HG03439 (cell line): ENCODE results near the gene CAPN12.
"Not testable (repeated sequence)": the region's sequence is repeated elsewhere in the genome, so short reads cannot be mapped to it uniquely, and the experiment has no call there.

ENCODE experiments used
- ATAC-seq: cut with Tn5 transposase; IDR thresholded peaks from one replicate; pipeline ENCODE4 v1.9.1; 2021; ENCODE audit warnings: mild to moderate bottlenecking, moderate library complexity; ENCODE audit not compliant: unreplicated experiment

The CAPN12 gene, protein sequence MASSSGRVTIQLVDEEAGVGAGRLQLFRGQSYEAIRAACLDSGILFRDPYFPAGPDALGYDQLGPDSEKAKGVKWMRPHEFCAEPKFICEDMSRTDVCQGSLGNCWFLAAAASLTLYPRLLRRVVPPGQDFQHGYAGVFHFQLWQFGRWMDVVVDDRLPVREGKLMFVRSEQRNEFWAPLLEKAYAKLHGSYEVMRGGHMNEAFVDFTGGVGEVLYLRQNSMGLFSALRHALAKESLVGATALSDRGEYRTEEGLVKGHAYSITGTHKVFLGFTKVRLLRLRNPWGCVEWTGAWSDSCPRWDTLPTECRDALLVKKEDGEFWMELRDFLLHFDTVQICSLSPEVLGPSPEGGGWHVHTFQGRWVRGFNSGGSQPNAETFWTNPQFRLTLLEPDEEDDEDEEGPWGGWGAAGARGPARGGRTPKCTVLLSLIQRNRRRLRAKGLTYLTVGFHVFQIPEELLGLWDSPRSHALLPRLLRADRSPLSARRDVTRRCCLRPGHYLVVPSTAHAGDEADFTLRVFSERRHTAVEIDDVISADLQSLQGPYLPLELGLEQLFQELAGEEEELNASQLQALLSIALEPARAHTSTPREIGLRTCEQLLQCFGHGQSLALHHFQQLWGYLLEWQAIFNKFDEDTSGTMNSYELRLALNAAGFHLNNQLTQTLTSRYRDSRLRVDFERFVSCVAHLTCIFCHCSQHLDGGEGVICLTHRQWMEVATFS

DNA sequence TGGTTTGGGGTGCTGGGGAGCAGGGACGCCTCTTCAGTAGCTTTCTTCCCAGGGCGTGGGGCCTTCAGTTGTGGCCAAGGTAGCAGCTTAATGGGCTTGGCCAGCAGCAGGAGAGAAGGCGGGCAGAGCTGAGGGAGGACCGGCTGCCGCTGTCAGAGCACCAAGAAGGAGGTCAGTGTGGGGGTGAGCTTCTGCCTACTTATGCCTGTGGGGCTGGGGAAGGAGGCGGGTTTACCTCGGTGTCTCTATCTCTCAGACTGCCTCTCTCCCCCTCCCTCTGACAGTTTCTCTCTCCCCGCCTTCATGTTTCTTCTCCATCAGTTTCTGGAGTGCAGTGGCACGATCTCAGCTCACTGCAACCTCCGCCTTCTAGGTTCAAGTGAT lies at the start of gene CAPN12:
TSS of gene CAPN12 (minus strand) at position 177 of the 384 bp plus-strand sequence. CDS start 309 bp downstream, outside the sequence.
- no peak for ATAC-seq

DNA sequence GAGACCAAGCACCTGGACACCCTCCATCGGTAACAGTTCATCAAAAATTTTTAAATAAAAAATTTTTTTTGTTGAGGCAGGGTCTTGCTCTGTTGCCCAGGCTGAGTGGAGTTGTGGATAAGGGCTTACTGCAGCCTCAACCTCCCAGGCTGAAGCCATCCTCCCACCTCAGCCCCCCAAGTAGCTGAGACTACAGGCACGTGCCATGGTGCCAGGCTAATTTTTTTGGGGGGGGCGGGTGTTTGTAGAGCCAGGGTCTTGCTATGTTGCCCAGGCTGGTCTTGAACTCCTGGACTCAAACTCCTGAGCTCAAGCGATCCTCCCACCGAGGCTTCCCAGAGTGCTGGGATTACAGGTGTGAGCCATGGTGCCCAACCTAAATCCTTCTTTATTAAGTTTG lies 49.4 kb upstream of the CAPN12 start:
- ATAC-seq: no peak

DNA sequence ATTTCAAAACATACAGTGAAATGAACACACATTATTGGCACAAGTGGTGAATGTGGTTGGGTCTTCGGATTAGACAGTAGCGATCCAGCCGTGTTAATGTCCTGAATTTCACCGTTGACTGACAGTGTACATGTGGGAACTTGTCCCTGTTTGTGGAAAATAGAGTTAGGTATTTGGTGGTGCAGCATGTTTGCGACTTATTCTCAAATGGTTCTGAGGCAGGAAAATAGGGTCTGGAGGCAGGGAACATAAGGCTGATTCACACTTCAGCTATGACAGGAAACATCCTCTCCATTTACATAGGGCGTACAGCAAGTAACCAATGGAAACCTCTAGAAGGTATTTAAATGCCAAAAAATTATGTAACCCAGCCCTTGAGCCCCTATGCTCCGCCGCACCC lies 48.9 kb upstream of the CAPN12 start:
- ATAC-seq: no peak

DNA sequence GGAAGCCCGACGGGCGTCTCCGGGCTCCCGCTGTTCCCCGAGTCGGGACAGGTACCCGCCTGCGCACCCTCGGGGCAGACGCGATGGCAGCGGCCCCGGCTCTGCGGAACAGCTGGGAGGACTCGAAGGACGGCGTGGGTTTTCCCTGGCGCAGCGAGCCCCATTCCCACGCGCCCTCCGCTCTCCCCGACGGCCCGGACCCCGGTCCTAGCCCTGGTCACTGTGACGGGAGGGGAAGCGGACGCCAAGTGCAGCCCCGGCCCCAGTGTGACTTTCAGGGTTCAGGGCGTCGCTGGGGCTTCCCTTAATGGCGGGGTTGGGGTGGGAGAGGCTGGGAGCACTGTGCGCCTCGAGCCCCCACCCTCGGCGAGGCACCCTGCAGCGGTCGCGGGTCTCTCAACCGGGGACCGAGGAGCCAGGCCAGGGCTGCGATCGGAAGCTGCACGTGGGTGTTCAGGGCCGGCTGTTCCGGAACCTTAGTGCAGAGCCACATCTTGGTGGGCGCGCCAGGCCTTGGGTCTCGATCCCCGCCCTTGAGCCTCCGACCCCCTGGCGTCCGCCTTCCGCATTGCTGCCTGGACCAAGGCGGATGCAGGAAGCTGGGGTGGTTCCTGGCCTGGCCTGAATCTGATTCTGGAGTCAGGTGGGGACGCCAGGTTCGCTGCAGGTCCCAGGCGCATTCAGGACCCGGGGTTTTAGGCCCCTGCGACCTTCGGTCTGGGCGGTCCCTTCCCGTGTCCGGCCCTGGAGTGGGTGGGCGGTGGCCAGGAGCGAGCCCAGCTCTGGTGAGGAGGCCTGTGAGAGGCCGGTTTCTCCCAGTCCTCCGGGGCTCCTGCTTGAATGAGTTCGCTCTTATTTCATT lies 48.2 kb upstream of the CAPN12 start:
- ATAC-seq: no peak

DNA sequence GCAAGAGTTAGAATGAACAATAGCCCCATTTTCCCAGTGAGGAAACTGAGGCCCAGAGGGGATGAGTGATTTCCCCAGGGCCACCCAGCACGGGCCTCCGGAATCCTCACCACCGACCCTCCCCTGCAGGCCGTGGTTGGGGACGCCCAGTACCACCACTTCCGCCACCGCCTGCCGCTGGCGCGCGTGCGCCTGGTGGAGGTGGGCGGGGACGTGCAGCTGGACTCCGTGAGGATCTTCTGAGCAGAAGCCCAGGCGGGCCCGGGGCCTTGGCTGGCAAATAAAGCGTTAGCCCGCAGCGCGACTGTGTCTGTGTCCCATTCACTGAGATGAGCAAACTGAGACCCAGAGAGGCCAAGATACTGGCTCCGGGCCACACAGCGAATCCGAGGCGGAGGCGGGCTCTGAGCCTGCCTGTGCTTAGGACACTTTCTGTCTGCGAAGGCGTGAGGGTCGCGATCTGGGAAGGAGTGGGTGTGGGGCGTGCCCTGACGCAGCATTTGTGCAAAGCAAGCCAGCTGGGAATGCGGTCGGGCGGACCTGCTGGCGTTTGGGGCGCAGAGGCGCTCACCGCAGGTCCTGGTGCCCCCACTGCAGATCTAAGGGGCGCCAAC lies 47.3 kb upstream of the CAPN12 start:
- not testable (repeated sequence) for ATAC-seq

DNA sequence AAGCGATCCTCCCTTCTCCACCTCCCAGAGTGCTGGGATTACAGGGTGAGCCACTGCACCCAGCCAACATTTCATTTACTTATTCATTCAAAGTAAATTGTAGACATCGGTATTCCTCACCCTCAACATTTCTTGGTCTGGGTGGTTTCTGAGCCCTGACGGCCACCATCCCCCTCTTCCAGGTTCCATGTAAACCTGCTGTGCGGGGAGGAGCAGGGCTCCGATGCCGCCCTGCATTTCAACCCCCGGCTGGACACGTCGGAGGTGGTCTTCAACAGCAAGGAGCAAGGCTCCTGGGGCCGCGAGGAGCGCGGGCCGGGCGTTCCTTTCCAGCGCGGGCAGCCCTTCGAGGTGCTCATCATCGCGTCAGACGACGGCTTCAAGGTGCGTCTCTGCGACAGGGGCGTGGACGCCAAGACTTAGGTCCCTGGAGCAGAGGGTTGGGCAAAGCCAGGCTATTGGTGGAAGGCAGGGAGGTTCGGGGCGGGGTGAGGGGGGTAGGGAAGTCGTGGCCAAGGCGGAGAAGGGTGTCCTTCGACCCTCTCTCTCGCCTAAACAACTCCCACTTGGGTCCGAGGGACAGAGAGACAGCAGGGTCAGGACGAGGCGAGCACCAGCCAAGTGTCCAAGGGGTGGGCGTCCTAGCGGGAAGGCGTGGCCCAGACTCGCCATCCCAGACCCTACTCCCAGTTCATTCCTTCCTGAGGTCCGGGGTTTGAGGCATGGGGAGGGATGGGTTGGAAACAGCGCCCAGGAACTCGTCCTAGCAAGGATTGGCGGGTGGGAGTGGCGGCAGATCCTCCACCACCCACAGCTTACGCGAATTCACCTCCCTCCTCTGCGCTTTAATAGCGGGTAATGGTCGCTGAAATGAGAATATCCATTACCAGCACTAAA lies 46.5 kb upstream of the CAPN12 start:
- ATAC-seq: not testable (repeated sequence)

DNA sequence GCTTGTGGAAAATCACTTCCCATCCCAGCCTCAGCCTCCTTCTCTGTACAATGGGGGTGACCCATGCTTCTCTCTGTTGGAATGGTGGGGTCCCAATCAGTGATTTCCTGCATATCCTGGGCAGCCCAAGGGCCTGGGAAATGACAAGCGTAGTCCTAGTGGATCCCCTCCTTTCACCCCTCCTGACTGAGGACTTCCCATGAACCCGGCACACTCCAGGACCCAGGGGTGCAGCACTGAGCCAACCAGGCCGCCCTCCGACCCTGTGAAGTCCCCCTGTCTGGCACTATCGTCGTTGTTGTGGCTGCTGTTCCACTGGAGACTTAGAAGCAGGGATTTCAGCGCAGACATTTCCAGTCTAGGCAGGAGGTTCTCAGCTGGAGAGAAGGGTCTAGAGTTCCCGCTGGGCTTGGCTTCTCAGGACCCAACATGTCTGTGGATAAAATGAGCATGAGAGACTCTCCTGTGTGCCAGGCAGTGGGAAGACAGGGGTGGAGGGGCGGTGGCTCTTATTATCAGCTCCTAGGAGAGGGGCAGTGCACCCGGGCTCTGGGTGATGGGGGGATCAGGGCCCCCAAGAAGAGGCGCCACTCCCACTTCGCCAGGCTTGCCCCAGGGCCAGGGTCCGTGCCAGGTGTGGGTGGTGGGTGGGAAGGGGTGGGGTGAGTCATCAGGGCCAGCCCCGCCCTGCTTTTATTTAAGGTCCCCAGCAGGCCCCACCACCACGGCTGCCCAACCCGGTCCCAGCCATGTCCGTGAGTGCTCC lies 44.4 kb upstream of the CAPN12 start, which contains the start of gene LGALS7B:
TSS of gene LGALS7B (plus strand) at position 723 of the 766 bp plus-strand sequence. CDS start at position 750, 27 bp downstream.
- ATAC-seq: no peak

DNA sequence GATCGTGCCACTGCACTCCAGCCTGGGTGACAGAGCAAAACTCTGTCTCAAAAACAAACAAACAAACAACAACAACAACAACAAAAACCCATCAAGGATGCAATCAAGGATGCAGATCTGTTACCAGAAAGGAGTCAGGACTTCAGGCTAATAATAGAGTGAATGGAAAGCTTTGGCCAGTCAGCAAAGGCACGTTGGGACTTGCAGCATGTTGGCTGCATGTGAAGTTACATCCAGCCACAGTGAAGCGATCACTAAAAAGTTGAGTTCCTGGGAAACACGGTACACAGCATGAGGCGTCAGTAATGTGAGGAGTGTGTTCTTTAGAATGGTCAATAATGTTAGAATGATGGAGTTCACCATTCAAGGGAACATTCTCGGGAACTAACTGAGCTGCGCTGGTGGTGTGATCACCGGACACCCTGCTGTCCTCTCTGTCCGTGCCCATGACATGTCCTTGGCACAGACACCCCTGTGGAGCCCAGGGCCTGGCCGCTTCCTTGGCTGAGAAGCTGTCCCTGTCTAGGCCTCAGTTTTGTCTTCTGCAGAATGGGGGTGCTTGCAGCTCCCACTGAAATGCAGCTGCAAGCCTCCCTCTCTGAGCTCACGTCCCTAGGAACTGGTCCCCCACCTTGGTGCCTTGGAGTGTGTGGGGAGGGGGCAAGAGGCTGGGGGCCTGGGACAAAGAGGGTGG lies 42.4 kb upstream of the CAPN12 start:
- ATAC-seq: no peak

DNA sequence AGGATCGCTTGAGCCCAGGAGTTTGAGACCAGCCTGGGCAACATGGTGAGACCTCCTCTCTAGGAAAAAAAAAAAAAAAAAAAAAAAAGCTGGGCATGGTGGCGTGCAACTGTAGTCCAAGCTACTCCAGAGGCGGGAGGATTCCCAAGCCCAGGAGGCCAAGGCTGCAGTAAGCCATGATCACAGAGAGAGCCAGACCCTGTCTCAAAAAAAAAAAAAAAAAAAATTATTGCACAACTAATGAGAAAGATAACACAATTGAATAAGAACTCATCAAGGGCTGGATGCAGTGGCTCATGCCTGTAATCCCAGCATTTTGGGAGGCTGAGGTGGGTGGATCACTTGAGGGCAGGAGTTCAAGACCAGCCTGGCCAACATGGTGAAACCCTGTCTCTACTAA lies 41.8 kb upstream of the CAPN12 start:
- not testable (repeated sequence) for ATAC-seq

DNA sequence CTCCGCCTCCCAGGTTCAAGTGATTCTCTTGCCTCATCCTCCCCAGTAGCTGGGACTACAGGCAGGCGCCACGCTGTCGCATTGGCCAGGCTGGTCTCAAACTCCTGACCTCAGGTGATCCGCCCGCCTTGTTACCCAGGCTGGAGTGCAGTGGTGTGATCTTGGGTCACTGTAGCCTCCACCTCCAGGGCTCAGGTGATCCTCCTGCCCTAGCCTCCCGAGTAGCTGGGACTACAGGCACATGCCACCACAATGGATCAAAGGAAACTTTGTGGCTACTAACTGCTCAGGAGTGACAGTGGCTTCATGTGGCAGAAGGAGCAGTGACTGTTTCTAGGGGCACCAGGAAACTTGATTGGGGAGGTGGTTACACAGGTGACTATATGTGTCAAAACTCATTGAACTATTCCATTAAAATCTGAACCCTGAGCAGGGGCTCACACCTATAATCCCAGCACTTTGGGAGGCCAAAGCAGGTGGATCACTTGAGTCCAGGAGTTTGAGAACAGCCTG lies 41.0 kb upstream of the CAPN12 start:
- ATAC-seq: no peak

DNA sequence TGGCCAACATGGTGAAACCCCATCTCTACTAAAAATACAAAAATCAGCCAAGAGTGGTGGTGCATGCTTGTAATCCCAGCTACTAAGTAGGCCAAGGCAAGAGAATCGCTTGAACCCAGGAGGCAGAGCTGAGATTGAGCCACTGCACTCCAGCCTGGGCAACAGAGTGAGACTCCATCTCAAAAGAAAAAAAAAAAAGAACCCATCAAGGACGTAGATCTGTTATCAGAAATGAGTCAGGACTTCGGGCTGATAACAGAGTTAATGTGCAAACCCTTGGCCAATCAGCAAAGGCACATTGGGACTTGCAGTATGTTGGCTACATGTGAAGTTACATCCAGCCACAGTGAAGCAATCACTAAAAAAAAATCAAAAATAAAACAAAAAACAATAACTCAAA lies 40.0 kb upstream of the CAPN12 start:
- no peak for ATAC-seq

DNA sequence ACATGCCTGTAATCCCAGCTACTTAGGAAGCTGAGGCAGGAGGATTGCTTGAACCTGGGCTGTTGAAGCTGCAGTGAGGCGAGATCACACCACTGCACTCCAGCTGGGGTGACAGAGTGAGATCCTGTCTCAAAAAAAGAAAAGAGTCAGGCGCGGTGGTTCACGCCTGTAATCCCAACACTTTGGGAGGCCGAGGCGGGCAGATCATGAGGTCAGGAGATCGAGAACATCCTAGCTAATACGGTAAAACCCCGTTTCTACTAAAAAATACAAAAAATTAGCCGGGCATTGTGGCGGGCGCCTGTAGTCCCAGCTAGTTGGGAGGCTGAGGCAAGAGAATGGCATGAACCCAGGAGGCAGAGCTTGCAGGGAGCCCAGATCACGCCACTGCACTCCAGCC lies 37.9 kb upstream of the CAPN12 start:
- not testable (repeated sequence) for ATAC-seq

DNA sequence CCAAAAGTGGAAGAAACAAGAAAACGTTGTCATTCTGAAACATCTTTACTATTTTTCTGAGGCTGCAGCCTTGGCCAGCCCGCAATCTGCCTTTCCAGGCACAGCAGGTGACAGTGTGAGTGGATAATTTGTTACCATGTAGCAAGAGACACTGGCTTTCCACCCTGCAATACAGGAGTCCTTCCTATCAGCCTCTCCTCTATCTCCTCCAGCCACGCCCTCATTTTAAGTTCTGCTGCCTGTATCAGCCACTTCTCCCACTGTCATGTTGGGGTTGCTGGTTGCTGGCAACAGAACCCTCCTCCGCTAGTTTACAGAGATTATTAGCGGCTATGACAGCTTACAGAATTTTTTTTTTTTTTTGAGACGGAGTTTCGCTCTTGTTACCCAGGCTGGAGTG lies 36.8 kb upstream of the CAPN12 start:
- no peak for ATAC-seq

DNA sequence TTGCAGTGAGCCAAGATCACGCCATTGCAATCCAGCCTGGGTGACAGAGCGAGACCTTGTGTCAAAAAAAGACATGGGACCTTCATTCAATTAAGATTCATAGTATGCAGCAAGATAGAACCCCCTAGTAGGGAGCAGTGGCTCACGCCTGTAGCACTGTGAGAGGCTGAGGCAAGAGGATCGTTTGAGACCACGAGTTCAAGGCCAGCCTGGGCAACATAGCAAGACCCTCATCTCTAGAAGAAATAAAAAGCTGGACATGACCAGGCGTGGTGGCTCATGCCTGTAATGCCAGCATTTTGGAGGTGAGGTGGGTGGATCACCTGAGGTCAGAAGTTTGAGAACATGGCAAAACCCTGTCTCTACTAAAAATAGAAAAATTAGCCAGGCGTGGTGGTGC lies 36.2 kb upstream of the CAPN12 start:
- no peak for ATAC-seq

DNA sequence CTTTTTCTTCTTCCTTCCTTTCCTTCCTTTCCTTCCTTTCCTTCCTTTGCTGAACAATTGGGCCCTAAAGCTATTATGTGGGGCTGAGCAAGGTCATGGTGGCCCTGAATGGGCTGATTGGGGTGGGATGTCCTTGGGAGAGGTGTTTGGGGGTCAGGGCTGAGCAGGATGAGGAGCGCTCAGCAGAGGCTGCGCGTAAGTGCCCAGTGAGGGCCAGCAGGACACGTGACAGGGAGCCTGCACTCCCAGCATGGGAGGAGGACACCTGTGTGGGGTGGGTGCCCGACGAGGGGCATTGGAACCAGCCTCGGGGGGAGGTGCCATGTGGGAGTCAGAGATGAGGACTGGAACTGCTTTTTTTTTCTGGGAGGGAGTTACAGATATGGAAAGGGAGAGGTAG lies 34.5 kb upstream of the CAPN12 start:
- ATAC-seq: no peak

DNA sequence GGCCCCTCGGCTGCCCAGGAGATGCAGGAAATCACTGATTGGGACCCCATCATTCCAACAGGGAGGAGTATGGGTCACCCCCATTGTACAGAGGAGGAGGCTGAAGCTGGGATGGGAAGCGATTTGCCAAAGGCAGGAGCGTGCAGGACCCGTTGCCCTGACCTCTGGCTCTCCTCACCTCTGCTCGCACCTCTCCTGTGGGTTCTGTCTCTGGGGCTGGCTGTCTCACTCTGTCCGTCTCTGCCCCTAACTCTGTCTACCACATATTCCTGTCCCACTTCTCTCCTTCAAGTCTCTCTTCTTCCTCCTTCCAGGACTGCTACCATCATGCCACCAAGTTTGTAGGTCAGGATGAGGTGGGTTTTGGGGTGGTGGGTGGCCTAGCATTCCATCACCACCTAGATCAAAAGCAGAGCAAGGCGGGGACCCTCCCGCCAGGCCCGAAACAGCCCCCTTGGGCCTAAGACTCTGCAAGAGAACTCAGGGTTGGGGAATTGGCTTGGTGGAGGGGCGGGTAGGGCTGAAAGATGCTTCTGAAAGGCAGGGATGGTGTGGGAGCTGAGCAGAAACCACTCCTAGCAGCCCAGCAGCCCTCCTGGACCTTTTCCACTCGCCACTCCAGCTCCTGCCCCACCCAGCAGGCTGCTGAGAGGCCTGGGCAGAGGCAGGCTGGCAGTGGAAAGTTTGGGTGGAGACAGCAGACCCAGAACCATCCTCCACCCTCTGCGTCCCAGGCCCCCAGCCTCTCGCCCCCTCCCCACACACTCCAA lies 30.1 kb upstream of the CAPN12 start:
- ATAC-seq: no peak

DNA sequence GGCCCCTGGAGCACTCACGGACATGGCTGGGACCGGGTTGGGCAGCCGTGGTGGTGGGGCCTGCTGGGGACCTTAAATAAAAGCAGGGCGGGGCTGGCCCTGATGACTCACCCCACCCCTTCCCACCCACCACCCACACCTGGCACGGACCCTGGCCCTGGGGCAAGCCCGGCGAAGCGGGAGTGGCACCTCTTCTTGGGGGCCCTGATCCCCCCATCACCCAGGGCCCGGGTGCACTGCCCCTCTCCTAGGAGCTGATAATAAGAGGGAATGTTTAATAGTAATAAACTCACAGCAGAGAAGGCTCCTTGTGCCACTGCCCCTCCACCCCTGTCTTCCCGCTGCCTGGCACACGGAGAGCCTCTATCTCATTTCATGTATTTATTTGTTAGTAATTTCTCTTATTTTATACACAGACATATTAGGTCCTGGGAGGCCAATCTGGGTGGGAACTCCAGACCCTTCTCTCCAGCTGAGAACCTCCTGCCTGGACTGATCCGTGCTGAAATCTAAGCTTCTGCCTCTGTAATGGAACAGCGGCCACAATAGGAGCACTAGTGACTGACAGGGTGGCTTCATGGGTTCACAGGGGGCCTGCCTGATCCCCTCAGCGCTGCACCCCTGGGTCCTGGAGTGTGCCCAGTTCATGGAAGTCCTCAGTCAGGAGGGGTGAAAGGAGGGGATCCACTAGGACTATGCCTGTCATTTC lies 29.3 kb upstream of the CAPN12 start, which contains the start of gene LGALS7:
TSS of gene LGALS7 (minus strand) at position 49 of the 709 bp plus-strand sequence. CDS start at position 24, 25 bp downstream.
- ATAC-seq: no peak
